Ishikawa (cell line): ENCODE data around the gene OR10A3.

Experiments used
- CEBPB ChIP-seq: IDR thresholded peaks from 2 replicates; pipeline ENCODE4 v1.6.1; 2012
- CREB1 ChIP-seq: IDR thresholded peaks from 2 replicates; pipeline ENCODE4 v1.6.1; 2012; ENCODE audit warnings: low read depth
- RAD21 ChIP-seq: IDR thresholded peaks from 2 replicates; pipeline ENCODE4 v1.6.1; 2012; ENCODE audit warnings: low read depth
- REST ChIP-seq: IDR thresholded peaks from 2 replicates; pipeline ENCODE4 v1.6.1; 2012; ENCODE audit warnings: low read depth, mild to moderate bottlenecking
- TEAD4 ChIP-seq: IDR thresholded peaks from 2 replicates; pipeline ENCODE4 v1.6.1; 2012

DNA sequence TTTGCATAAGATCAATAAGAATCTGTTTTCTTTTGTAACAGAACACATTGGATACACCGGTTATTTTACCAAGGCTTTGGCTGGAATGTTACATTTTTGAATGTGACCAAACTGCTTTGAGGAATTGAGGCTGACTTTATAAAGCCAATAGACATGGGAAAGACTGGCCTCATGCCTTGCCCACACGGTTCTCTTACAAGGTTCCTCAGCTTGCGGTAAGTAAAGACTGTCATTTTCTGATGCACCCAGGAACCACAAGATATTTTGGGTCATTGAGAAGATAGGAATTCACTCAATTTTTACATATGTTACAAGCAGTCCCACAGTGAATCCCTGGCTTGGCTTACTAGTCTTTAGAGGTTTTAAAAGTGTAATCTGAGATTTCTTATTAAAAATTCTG, 34.4 kb downstream of the OR10A3 start:
- TF ChIP-seq RAD21 (no peak), CEBPB (no peak), TEAD4 (no peak), CREB1 (no peak), REST (no peak)
